HepG2 (cell line): ENCODE results near the gene TCTA. TPM values are rescaled to one million over a fixed set of nuclear protein-coding genes. Genes with fewer than 3 reads are reported as not detected.
A peak's percentile ranks its signal among the peaks of the same experiment; 100 is the strongest.

Experiments
- AKAP8 ChIP-seq: sonication (generic); formaldehyde crosslinking; IDR thresholded peaks from 2 replicates; pipeline ENCODE4 v1.5.1; 2020; ENCODE audit warnings: mild to moderate bottlenecking, missing genetic modification reagents
- DRAP1 ChIP-seq: IDR thresholded peaks from 2 replicates; pipeline ENCODE4 v1.6.1; 2016; ENCODE audit warnings: missing genetic modification reagents, missing compliant biosample characterization
- HNRNPH1 ChIP-seq: fragments of 200-400 bp; formaldehyde crosslinking; optimal IDR thresholded peaks from 2 replicates; pipeline ENCODE3; 2017; ENCODE audit warnings: mild to moderate bottlenecking, low read depth, low read length
- JARID2 ChIP-seq: sonication (generic); formaldehyde crosslinking; IDR thresholded peaks from 2 replicates; pipeline ENCODE4 v1.8.1; 2023; ENCODE audit warnings: missing genetic modification reagents, inconsistent platforms; ENCODE audit not compliant: insufficient replicate concordance
- JUN ChIP-seq: sonication (generic); formaldehyde crosslinking; IDR thresholded peaks from 2 replicates; pipeline ENCODE4 v1.4.0; 2020; ENCODE audit warnings: mild to moderate bottlenecking, missing genetic modification reagents
- KDM2A ChIP-seq: sonication (generic); formaldehyde crosslinking; IDR thresholded peaks from 2 replicates; pipeline ENCODE4 v1.4.0; 2020; ENCODE audit warnings: low read depth, missing genetic modification reagents, borderline replicate concordance
- MXD4 ChIP-seq: IDR thresholded peaks from 2 replicates; pipeline ENCODE4 v1.6.1; 2016; ENCODE audit warnings: mild to moderate bottlenecking, missing biosample characterization, missing genetic modification reagents
- NFE2L2 ChIP-seq: fragments of 150-350 bp; IDR thresholded peaks from 2 replicates; pipeline ENCODE4 v1.6.1; 2014; ENCODE audit warnings: low read length
- SNAPC2 ChIP-seq: sonication (generic); formaldehyde crosslinking; IDR thresholded peaks from 2 replicates; pipeline ENCODE4 v1.8.1; 2022; ENCODE audit warnings: mild to moderate bottlenecking, missing genetic modification reagents
- SNRNP70 ChIP-seq: fragments of 200-400 bp; formaldehyde crosslinking; IDR thresholded peaks from 2 replicates; pipeline ENCODE4 v1.6.1; 2017; ENCODE audit warnings: mild to moderate bottlenecking, low read depth, low read length, moderate library complexity
- TEF ChIP-seq: sonication (generic); formaldehyde crosslinking; IDR thresholded peaks from 2 replicates; pipeline ENCODE4 v1.5.0; 2020; ENCODE audit warnings: missing genetic modification reagents
- YEATS2 ChIP-seq: sonication (generic); formaldehyde crosslinking; IDR thresholded peaks from 2 replicates; pipeline ENCODE4 v1.4.0; 2020; ENCODE audit warnings: missing genetic modification reagents, borderline replicate concordance
- ZC3H13 ChIP-seq: sonication (generic); formaldehyde crosslinking; IDR thresholded peaks from 2 replicates; pipeline ENCODE4 v1.8.1; 2023; ENCODE audit warnings: mild to moderate bottlenecking, missing genetic modification reagents, moderate library complexity
- ZNF10 ChIP-seq: sonication (generic); formaldehyde crosslinking; IDR thresholded peaks from 2 replicates; pipeline ENCODE4 v1.4.0; 2020; ENCODE audit warnings: mild to moderate bottlenecking, low read depth, missing genetic modification reagents, borderline replicate concordance
- ZNF484 ChIP-seq: sonication (generic); formaldehyde crosslinking; IDR thresholded peaks from 2 replicates; pipeline ENCODE4 v1.5.1; 2020; ENCODE audit warnings: mild to moderate bottlenecking, low read depth, missing genetic modification reagents, borderline replicate concordance
- ZNF496 ChIP-seq: sonication (generic); formaldehyde crosslinking; IDR thresholded peaks from 2 replicates; pipeline ENCODE4 v1.8.1; 2023; ENCODE audit warnings: mild to moderate bottlenecking, moderate library complexity, missing genetic modification reagents; ENCODE audit not compliant: insufficient replicate concordance
- ZNF687 ChIP-seq: sonication (generic); formaldehyde crosslinking; IDR thresholded peaks from 2 replicates; pipeline ENCODE4 v1.5.1; 2020; ENCODE audit warnings: mild to moderate bottlenecking, missing genetic modification reagents, moderate library complexity
- ZSCAN30 ChIP-seq: sonication (generic); formaldehyde crosslinking; IDR thresholded peaks from 2 replicates; pipeline ENCODE4 v1.5.0; 2020; ENCODE audit warnings: mild to moderate bottlenecking, missing genetic modification reagents
- polyA plus RNA-seq, 8 experiments: library from polyadenylated mRNA; depleted of rRNA in 3 of 8; stranded (reverse) in 7 of 8; unstranded in 1 of 8; fragments of >200 nt; fragmentation: Illumina TruSeq in 4 of 8; extraction: Trizol in 4 of 8; gene quantifications; 2 replicates each; pipeline versions ENCODE4 v1.2.1 to v1.2.3, GENCODE V29; 2011 to 2016; ENCODE audit warnings: low read depth in 4 of 8, missing spikeins in 1 of 8, mixed read lengths in 1 of 8; ENCODE audit not compliant: insufficient read depth in 1 of 8
- total RNA-seq, 5 experiments: library from RNA; depleted of rRNA; stranded (reverse); fragments of >200 nt; fragmentation: Illumina TruSeq; extraction: Trizol; gene quantifications; 2 replicates each; pipeline ENCODE4 v1.2.3, GENCODE V29; 2016; ENCODE audit warnings: low read depth in 1 of 5
- TF ChIP-seq, protein P1 (sequence below): sonication (generic); formaldehyde crosslinking; conservative IDR thresholded peaks from 2 replicates; pipeline ENCODE4 v1.4.0; 2020; ENCODE audit warnings: missing genetic modification reagents
- TF ChIP-seq, protein P2 (sequence below): sonication (generic); formaldehyde crosslinking; IDR thresholded peaks from 2 replicates; pipeline ENCODE4 v1.9.0; 2021; ENCODE audit warnings: missing genetic modification reagents, mild to moderate bottlenecking, borderline replicate concordance

Gene TCTA
- total and polyA plus RNA-seq, 2 of the 13 experiments (the other 11 are each of a cell fraction or from before 2014, with no cell fraction given) = 8.3 to 13.2 TPM

- TF ChIP-seq, protein P1, sequence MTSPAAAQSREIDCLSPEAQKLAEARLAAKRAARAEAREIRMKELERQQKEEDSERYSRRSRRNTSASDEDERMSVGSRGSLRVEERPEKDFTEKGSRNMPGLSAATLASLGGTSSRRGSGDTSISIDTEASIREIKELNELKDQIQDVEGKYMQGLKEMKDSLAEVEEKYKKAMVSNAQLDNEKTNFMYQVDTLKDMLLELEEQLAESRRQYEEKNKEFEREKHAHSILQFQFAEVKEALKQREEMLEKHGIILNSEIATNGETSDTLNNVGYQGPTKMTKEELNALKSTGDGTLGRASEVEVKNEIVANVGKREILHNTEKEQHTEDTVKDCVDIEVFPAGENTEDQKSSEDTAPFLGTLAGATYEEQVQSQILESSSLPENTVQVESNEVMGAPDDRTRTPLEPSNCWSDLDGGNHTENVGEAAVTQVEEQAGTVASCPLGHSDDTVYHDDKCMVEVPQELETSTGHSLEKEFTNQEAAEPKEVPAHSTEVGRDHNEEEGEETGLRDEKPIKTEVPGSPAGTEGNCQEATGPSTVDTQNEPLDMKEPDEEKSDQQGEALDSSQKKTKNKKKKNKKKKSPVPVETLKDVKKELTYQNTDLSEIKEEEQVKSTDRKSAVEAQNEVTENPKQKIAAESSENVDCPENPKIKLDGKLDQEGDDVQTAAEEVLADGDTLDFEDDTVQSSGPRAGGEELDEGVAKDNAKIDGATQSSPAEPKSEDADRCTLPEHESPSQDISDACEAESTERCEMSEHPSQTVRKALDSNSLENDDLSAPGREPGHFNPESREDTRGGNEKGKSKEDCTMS (CRISPR knock-in tag) = no peak
- no peak for TF ChIP-seq ZNF484
- peak; percentile 74 for TF ChIP-seq ZNF687
- TF ChIP-seq ZSCAN30 (CRISPR knock-in tag) = no peak
- no peak for TF ChIP-seq ZC3H13 (CRISPR knock-in tag)
- TF ChIP-seq AKAP8 (CRISPR knock-in tag) = no peak
- TF ChIP-seq ZNF10 (CRISPR knock-in tag) = no peak
- 0 out of 2 replicates have a peak, but pooled peaks have one; percentile 42 for TF ChIP-seq JUN (CRISPR knock-in tag)
- no peak for TF ChIP-seq HNRNPH1
- TF ChIP-seq TEF (CRISPR knock-in tag) = no peak
- TF ChIP-seq JARID2 (CRISPR knock-in tag) = no peak
- 0 out of 2 replicates have a peak, but pooled peaks have one; percentile 11 for TF ChIP-seq DRAP1
- no peak for TF ChIP-seq KDM2A
- TF ChIP-seq, protein P2, sequence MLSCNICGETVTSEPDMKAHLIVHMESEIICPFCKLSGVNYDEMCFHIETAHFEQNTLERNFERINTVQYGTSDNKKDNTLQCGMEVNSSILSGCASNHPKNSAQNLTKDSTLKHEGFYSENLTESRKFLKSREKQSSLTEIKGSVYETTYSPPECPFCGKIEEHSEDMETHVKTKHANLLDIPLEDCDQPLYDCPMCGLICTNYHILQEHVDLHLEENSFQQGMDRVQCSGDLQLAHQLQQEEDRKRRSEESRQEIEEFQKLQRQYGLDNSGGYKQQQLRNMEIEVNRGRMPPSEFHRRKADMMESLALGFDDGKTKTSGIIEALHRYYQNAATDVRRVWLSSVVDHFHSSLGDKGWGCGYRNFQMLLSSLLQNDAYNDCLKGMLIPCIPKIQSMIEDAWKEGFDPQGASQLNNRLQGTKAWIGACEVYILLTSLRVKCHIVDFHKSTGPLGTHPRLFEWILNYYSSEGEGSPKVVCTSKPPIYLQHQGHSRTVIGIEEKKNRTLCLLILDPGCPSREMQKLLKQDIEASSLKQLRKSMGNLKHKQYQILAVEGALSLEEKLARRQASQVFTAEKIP (CRISPR knock-in tag) = no peak
- TF ChIP-seq NFE2L2 = no peak
- TF ChIP-seq ZNF496 (CRISPR knock-in tag) = no peak
- 0 out of 2 replicates have a peak, but pooled peaks have one; percentile 51 for TF ChIP-seq SNAPC2 (CRISPR knock-in tag)
- TF ChIP-seq MXD4 (CRISPR knock-in tag) = no peak
- no peak for TF ChIP-seq SNRNP70
- no peak for TF ChIP-seq YEATS2 (CRISPR knock-in tag)
Observed at GRCh38 chr3:49465270-49466034, 53.2 kb downstream of the TCTA start (continued).
